OCI-LY7 (cell line): ENCODE results near the gene PLVAP. TPM values are rescaled to one million over a fixed set of nuclear protein-coding genes. Genes with fewer than 3 reads are reported as not detected.

Experiments used
- BruUV-seq: library from RNA; stranded (reverse); fragments of 400-500 nt; replicated peaks from 2 replicates; lab custom pipeline; 2021; lab: Mats Ljungman, UMichigan
- CTCF ChIA-PET: fragments of 300-600 bp; sonication (Branson Sonifier 250); formaldehyde crosslinking; loops from one replicate; lab custom pipeline; 2022; ENCODE audit warnings: antibody characterized with exemption; ENCODE audit not compliant: unreplicated experiment; lab: Charles Lee
- POLR2A ChIA-PET: fragments of 300-600 bp; sonication (Branson Sonifier 250); formaldehyde crosslinking; loops from one replicate; lab custom pipeline; 2022; ENCODE audit warnings: antibody characterized with exemption; lab: Charles Lee
- DNase-seq: peaks from one replicate; pipeline ENCODE4 v3.0.0-alpha.2; 2015; ENCODE audit warnings: low spot score
- H2AFZ ChIP-seq: fragments of 200-600 bp; sonication (generic), shearing (Covaris generic); 2 replicates; pipeline ENCODE4 v1.6.1; 2014; ENCODE audit warnings: mild to moderate bottlenecking, antibody characterized with exemption, low read length, moderate library complexity
- H3K27ac ChIP-seq: fragments of 200-600 bp; sonication (generic); 2 replicates; pipeline ENCODE4 v1.5.1; 2014; ENCODE audit warnings: mixed run types, low read depth, mild to moderate bottlenecking, moderate library complexity, low read length, inconsistent platforms; ENCODE audit not compliant: poor library complexity, severe bottlenecking
- H3K36me3 ChIP-seq: fragments of 200-600 bp; sonication (generic); 2 replicates; pipeline ENCODE4 v1.6.1; 2014; ENCODE audit warnings: mild to moderate bottlenecking, antibody characterized with exemption, low read length, moderate library complexity, mixed read lengths; ENCODE audit not compliant: insufficient read depth
- H3K4me1 ChIP-seq: fragments of 200-600 bp; sonication (generic); 2 replicates; pipeline ENCODE4 v1.5.1; 2014; ENCODE audit warnings: mild to moderate bottlenecking, low read length; ENCODE audit not compliant: insufficient read depth, poor library complexity, severe bottlenecking
- H3K4me2 ChIP-seq: fragments of 200-600 bp; sonication (generic); 2 replicates; pipeline ENCODE4 v1.6.1; 2014; ENCODE audit warnings: mild to moderate bottlenecking, low read length
- H3K4me3 ChIP-seq: fragments of 200-600 bp; sonication (generic); 2 replicates; pipeline ENCODE4 v1.5.1; 2014; ENCODE audit warnings: mild to moderate bottlenecking, low read depth, low read length; ENCODE audit not compliant: poor library complexity, severe bottlenecking
- H3K79me2 ChIP-seq: fragments of 200-600 bp; sonication (generic); 2 replicates; pipeline ENCODE4 v1.6.1; 2016; ENCODE audit warnings: low read depth, mild to moderate bottlenecking, low read length, moderate library complexity, mixed read lengths; ENCODE audit not compliant: insufficient read depth
- H3K9me2 ChIP-seq: fragments of 200-600 bp; sonication (generic); 2 replicates; pipeline ENCODE4 v1.6.1; 2016; ENCODE audit warnings: mild to moderate bottlenecking, low read length, mixed read lengths; ENCODE audit not compliant: insufficient read depth
- H3K9me3 ChIP-seq: fragments of 200-600 bp; sonication (generic); 2 replicates; pipeline ENCODE4 v1.6.1; 2014; ENCODE audit warnings: mild to moderate bottlenecking, mixed run types, low read length, mixed read lengths
- H4K20me1 ChIP-seq: fragments of 200-600 bp; sonication (generic); 2 replicates; pipeline ENCODE4 v1.6.1; 2014; ENCODE audit warnings: mild to moderate bottlenecking, antibody characterized with exemption, low read length, moderate library complexity, mixed read lengths; ENCODE audit not compliant: insufficient read depth
- EZH2phosphoT487 ChIP-seq: fragments of 200-600 bp; sonication (generic); IDR thresholded peaks from 2 replicates; pipeline ENCODE4 v1.6.1; 2018; ENCODE audit warnings: low read depth, borderline replicate concordance, mild to moderate bottlenecking, mixed run types, antibody characterized with exemption, low read length, moderate library complexity, mixed read lengths
- intact Hi-C: fragments of 100-400 bp; cut with micrococcal nuclease; formaldehyde crosslinking; loops from one replicate; pipeline ENCODE4 v1.10.0; 2022; ENCODE audit not compliant: unreplicated experiment
- total RNA-seq, 2 experiments: library from RNA; depleted of rRNA in 1 of 2; stranded (reverse); fragments of >200 nt in 1 of 2; shearing (Covaris generic) in 1 of 2; gene quantifications; 2 replicates each; pipeline ENCODE4 v1.2.3, GENCODE V29; 2014 to 2022
- TF ChIP-seq, protein P1 (sequence below): fragments of 200-600 bp; sonication (generic); conservative IDR thresholded peaks from 2 replicates; pipeline ENCODE4 v1.5.1; 2014; ENCODE audit warnings: mild to moderate bottlenecking, antibody characterized with exemption, low read length, moderate library complexity, mixed read lengths

The PLVAP gene
- total RNA-seq, 2 experiments from 2014 or later = 0.16 to 1.5 TPM

DNA sequence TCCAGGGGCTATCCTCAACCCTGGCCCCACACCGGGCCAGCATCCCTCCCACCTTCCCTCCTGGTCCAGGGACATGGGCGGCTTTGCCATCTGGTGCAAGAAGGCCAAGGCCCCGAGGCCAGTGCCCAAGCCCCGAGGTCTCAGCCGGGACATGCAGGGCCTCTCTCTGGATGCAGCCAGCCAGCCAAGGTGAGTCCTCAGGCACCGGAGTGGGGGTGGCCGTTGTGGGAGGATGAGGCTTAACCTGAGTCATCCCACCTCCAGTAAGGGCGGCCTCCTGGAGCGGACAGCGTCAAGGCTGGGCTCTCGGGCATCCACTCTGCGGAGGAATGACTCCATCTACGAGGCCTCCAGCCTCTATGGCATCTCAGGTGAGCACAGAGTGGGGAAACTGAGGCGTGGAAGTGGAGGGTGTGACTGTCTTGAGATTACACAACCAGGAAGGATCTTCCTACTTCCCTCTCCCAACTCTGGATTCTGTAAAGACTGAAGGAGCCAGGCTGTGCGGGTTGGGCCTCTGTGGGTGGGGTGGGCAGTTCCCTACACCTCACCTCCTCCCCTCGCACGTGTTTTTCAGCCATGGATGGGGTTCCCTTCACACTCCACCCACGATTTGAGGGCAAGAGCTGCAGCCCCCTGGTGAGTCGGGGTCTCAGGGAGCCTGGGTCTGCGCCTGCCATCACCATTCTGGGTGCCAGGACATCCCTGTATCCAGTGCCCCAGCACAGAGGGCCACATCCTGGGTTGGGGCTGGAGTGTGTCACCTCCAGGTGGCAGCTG is 46.5 kb upstream of the PLVAP start:
- H3K4me1 ChIP-seq = peaks cover 42% of the 10 kb centered on the region
- no peak for DNase-seq
- H3K4me2 ChIP-seq = no peak overlapping the region
- ChIA-PET POLR2A (interaction anchor here (0.6 kb wide), 2 partner anchors 150 to 188 kb away, joined by 3 to 4 read pairs; no protein-coding TSS in a partner anchor), CTCF (interaction anchor here (0.6 kb wide), 1 partner anchor 18 kb away, joined by 3 read pairs; the partner anchor contains the start of gene BST2)
- no TSS peak for BruUV-seq
- no peak overlapping the region for H3K4me3 ChIP-seq
- H2AFZ ChIP-seq = no peak overlapping the region
- H3K36me3 ChIP-seq = no peaks in the 10 kb centered on the region
- TF ChIP-seq, protein P1, sequence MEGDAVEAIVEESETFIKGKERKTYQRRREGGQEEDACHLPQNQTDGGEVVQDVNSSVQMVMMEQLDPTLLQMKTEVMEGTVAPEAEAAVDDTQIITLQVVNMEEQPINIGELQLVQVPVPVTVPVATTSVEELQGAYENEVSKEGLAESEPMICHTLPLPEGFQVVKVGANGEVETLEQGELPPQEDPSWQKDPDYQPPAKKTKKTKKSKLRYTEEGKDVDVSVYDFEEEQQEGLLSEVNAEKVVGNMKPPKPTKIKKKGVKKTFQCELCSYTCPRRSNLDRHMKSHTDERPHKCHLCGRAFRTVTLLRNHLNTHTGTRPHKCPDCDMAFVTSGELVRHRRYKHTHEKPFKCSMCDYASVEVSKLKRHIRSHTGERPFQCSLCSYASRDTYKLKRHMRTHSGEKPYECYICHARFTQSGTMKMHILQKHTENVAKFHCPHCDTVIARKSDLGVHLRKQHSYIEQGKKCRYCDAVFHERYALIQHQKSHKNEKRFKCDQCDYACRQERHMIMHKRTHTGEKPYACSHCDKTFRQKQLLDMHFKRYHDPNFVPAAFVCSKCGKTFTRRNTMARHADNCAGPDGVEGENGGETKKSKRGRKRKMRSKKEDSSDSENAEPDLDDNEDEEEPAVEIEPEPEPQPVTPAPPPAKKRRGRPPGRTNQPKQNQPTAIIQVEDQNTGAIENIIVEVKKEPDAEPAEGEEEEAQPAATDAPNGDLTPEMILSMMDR = no peak
- no peak for TF ChIP-seq EZH2phosphoT487
- no peaks in the 10 kb centered on the region for H4K20me1 ChIP-seq
- no peak overlapping the region for H3K27ac ChIP-seq
- intact Hi-C loops = loop anchor here (2.0 kb wide), 1 partner anchor 43 kb away; no protein-coding TSS in a partner anchor
- H3K9me3 ChIP-seq = no peaks in the 10 kb centered on the region
- peaks cover 6% of the 10 kb centered on the region; the same call in 1 of the 2 replicates for H3K79me2 ChIP-seq
- no peaks in the 10 kb centered on the region for H3K9me2 ChIP-seq

DNA sequence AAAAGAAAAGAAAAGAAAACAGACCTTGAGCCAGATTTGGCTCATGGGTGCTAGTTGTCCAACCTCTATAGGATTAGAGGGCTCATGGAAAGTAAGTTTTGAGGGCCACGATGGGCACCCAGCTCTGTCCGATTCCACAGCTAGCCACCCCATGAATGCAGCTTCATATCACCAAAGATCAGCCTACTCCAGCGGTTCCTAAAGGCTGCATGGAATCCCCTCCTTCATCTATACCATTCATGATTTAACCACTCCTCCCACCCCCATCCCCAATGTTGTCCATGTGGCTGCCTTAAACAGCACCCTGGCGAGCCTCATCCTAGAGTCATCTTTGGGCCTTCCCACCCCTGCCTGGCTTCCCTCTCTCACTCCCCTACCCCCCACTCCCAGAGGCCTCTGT is 44.8 kb upstream of the PLVAP start:
- CTCF ChIA-PET = no interaction called here
- intact Hi-C loops = no loop called here

More for the DNA sequence above, 44.8 kb upstream of the PLVAP start:
- no peak overlapping the region for H3K27ac ChIP-seq
- no peaks in the 10 kb centered on the region for H3K9me2 ChIP-seq
- peaks cover 44% of the 10 kb centered on the region for H3K4me1 ChIP-seq
- DNase-seq = no peak
- H3K36me3 ChIP-seq = peaks cover 2% of the 10 kb centered on the region; the same call in 1 of the 2 replicates
- H3K4me3 ChIP-seq = no peak overlapping the region
- H3K9me3 ChIP-seq = no peaks in the 10 kb centered on the region
- POLR2A ChIA-PET = no interaction called here
- TF ChIP-seq, protein P1 = no peak
- TF ChIP-seq EZH2phosphoT487 = no peak
- H3K4me2 ChIP-seq = no peak overlapping the region
- no peaks in the 10 kb centered on the region for H4K20me1 ChIP-seq
- BruUV-seq = no TSS peak
- peaks cover 6% of the 10 kb centered on the region; the same call in 1 of the 2 replicates for H3K79me2 ChIP-seq
- H2AFZ ChIP-seq = no peak overlapping the region
